Lower lobe of right lung (tissue), 2 donors: ENCODE data around the gene DENR. TPM values are rescaled to one million over a fixed set of nuclear protein-coding genes. Genes with fewer than 3 reads are reported as not detected.
"Not testable (repeated sequence)": the region's sequence is repeated elsewhere in the genome, so short reads cannot be mapped to it uniquely, and the experiment has no call there.

Experiments used
- ATAC-seq, 2 donors: fragments of 200-7000 bp; cut with Tn5 transposase; one replicate each; pipeline ENCODE4 v1.9.1; 2020 to 2022; ENCODE audit warnings: mild to moderate bottlenecking in 2 of 2, moderate library complexity in 2 of 2
- DNase-seq: peaks from one replicate; pipeline ENCODE4 v3.0.0-alpha.2; 2020
- H3K27ac ChIP-seq: fragments of 200-600 bp; one replicate; pipeline ENCODE4 v1.8.0; 2022
- H3K27me3 ChIP-seq: fragments of 200-600 bp; one replicate; pipeline ENCODE4 v1.8.0; 2022; ENCODE audit warnings: low read depth
- H3K36me3 ChIP-seq: fragments of 200-600 bp; one replicate; pipeline ENCODE4 v1.8.0; 2022; ENCODE audit warnings: mild to moderate bottlenecking
- H3K4me1 ChIP-seq: fragments of 200-600 bp; one replicate; pipeline ENCODE4 v1.8.0; 2022
- H3K4me3 ChIP-seq: fragments of 200-600 bp; one replicate; pipeline ENCODE4 v1.8.0; 2022; ENCODE audit warnings: mild to moderate bottlenecking
- H3K9me3 ChIP-seq: fragments of 200-600 bp; one replicate; pipeline ENCODE4 v1.8.0; 2022
- CTCF ChIP-seq: fragments of 200-600 bp; IDR thresholded peaks from one replicate; pipeline ENCODE4 v1.8.0; 2022; ENCODE audit warnings: antibody characterized with exemption, mild to moderate bottlenecking
- intact Hi-C: fragments of 100-400 bp; cut with DNase I; formaldehyde crosslinking; loops from one replicate; pipeline ENCODE4 v1.11.0; 2022
- total RNA-seq: library from RNA; stranded (reverse); fragmentation: NEBNext Ultra II Directional; extraction: Animal tissue kit (Norgen Biotek cat#: 25700); gene quantifications from one replicate; pipeline ENCODE4 v1.2.1, GENCODE V29; 2021
- donor health status: DM: no; HTN: yes; CAD: no; lungs with severe emphysema.

Gene DENR
- total RNA-seq, 1 donor from 2014 or later = 30.9 TPM

DNA sequence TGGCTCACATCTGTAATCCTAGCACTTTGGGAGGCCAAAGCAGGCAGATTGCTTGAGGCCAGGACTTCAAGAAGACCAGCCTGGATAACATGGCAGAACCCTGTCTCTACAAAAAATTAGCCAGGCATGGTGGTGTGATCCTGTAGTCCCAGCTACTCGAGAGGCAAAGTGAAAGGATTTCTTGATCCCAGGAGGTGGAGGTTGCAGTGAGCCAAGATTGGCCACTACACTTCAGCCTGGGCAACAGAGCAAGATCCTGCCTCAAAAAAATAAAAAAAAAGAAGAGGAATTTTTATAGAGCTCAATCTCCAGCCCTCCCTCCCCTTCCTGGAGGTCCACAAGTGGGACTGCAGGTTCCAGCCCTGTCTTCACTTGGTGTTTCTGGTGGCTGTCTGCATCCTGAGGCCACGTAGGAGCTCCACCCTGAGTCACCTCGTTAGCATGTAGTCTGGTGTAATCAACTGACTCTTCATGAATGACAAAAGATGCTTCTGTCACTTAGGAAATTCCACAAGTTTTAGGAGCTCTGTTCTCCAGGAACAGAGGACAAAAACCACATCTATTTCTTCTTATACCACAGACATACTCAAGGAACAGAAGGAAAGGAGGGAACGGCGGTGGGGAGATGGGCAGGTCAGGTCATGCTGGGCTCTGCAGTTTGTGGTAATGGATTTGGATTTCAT, 37.9 kb downstream of the DENR start:
- Histone ChIP-seq H3K9me3 (no peaks in the 10 kb centered on the region), H3K4me1 (no peaks in the 10 kb centered on the region), H3K36me3 (no peaks in the 10 kb centered on the region), H3K4me3 (no peak overlapping the region), H3K27me3 (no peaks in the 10 kb centered on the region), H3K27ac (no peak overlapping the region)
- intact Hi-C loops = no loop called here
- DNase-seq (peak; percentile 2), ATAC-seq (no peak)
- TF ChIP-seq CTCF = no peak

- DNase-seq (peak; percentile 14), ATAC-seq (peak; percentile 63 to 78)
- Histone ChIP-seq H3K27ac (no peak overlapping the region), H3K36me3 (no peaks in the 10 kb centered on the region), H3K27me3 (no peaks in the 10 kb centered on the region), H3K9me3 (no peaks in the 10 kb centered on the region), H3K4me3 (no peak overlapping the region), H3K4me1 (no peaks in the 10 kb centered on the region)
- peak; percentile 77 for TF ChIP-seq CTCF
- intact Hi-C loops = no loop called here
Measured at GRCh38 chr12:122793685-122794106, 41.1 kb downstream of the DENR start.

DNA sequence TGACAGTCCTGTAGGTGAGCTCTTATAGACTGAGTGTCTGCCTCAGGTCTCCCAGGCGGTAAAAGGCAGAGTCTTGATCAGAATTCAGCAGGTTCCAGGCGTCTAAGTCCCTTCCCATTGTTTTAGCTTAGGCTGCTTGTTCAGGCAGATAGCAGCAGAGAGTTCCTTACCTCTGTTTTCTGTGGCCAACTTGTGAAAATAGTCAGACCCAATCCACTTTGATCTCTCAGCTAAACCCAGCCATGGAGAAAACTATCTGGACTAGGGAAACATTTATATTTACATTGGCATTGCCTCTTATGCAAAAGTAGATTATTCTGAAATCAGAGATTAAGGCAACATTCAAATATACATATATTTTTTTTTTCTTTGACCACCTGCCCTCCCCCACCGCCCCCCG, 43.2 kb downstream of the DENR start:
- Histone ChIP-seq H3K36me3 (no peaks in the 10 kb centered on the region), H3K4me1 (no peaks in the 10 kb centered on the region), H3K4me3 (no peak overlapping the region), H3K27me3 (no peaks in the 10 kb centered on the region), H3K27ac (no peak overlapping the region), H3K9me3 (no peaks in the 10 kb centered on the region)
- ATAC-seq (no peak), DNase-seq (no peak)
- intact Hi-C loops = no loop called here
- no peak for TF ChIP-seq CTCF

GRCh38 chr12:122799641-122800243, 47.1 kb downstream of the DENR start:
- ATAC-seq = no peak
- TF ChIP-seq CTCF = no peak
- Histone ChIP-seq H3K27me3 (no peaks in the 10 kb centered on the region), H3K36me3 (no peaks in the 10 kb centered on the region), H3K4me3 (no peak overlapping the region), H3K9me3 (no peaks in the 10 kb centered on the region), H3K4me1 (no peaks in the 10 kb centered on the region), H3K27ac (no peak overlapping the region)
- peak; percentile 37 for DNase-seq
- intact Hi-C loops = no loop called here

GRCh38 chr12:122803937-122804336, 51.3 kb downstream of the DENR start:
- Histone ChIP-seq H3K27me3 (no peaks in the 10 kb centered on the region), H3K4me3 (no peak overlapping the region), H3K27ac (no peak overlapping the region), H3K4me1 (no peaks in the 10 kb centered on the region), H3K9me3 (no peaks in the 10 kb centered on the region), H3K36me3 (no peaks in the 10 kb centered on the region)
- no peak for TF ChIP-seq CTCF
- intact Hi-C loops = no loop called here
- ATAC-seq = no peak
- no peak for DNase-seq

GRCh38 chr12:122804957-122805356, 52.3 kb downstream of the DENR start:
- H3K36me3 ChIP-seq, ATAC-seq, H3K4me1 ChIP-seq, H3K9me3 ChIP-seq, H3K27me3 ChIP-seq, H3K27ac ChIP-seq, intact Hi-C loops, H3K4me3 ChIP-seq: not testable (repeated sequence)
- DNase-seq = peak; percentile 1
